A549 (cell line): ENCODE results near the gene SMLR1. TPM values are rescaled to one million over a fixed set of nuclear protein-coding genes. Genes with fewer than 3 reads are reported as not detected.

Experiments
- ATAC-seq, 2 experiments: fragments of 200-7000 bp in 1 of 2; fragments of >200 bp in 1 of 2; cut with Nextera tagmentation in 1 of 2; cut with Tn5 transposase in 1 of 2; 3 replicates each; pipeline versions ENCODE4 v1.8.0 to v1.9.1; 2018 to 2020; ENCODE audit warnings: mild to moderate bottlenecking in 1 of 2, moderate library complexity in 1 of 2
- CTCF ChIA-PET: fragments of 300-600 bp; sonication (Branson Sonifier 250); formaldehyde crosslinking; extraction: SDS; loops from one replicate; lab custom pipeline; 2021; ENCODE audit warnings: antibody characterized with exemption, inconsistent platforms; lab: Yijun Ruan, JAX
- POLR2A ChIA-PET: fragments of 350-600 bp; formaldehyde crosslinking; extraction: SDS; loops from one replicate; lab custom pipeline; 2021; ENCODE audit warnings: antibody characterized with exemption, inconsistent platforms; lab: Yijun Ruan, JAX
- DNase-seq, 2 experiments: peaks; one replicate each; pipeline versions ENCODE4 v3.0.0 to v3.0.0-alpha.2; 2011 to 2016; ENCODE audit warnings: low read depth in 1 of 2, low spot score in 1 of 2
- FAIRE-seq: peaks from 2 replicates; lab custom pipeline; 2011; peaks lifted over from hg19 to GRCh38; lab: Jason Lieb, UNC
- H3K27ac ChIP-seq, 2 experiments: fragments of >200 bp; sonication (Bioruptor Twin); formaldehyde crosslinking; 3 replicates each; pipeline ENCODE4 v1.5.1; 2016 to 2017
- H3K4me1 ChIP-seq: fragments of >200 bp; sonication (Bioruptor Twin); formaldehyde crosslinking; 3 replicates; pipeline ENCODE4 v1.6.1; 2016
- H3K4me2 ChIP-seq: fragments of >200 bp; sonication (Bioruptor Twin); formaldehyde crosslinking; 3 replicates; pipeline ENCODE4 v1.6.1; 2016
- H3K4me3 ChIP-seq: fragments of >200 bp; sonication (Bioruptor Twin); formaldehyde crosslinking; 3 replicates; pipeline ENCODE4 v1.5.1; 2016
- H3K9me3 ChIP-seq: fragments of >200 bp; sonication (Bioruptor Twin); formaldehyde crosslinking; 3 replicates; pipeline ENCODE4 v1.6.1; 2016
- CHD2 ChIP-seq: fragments of 150-350 bp; IDR thresholded peaks from 2 replicates; pipeline ENCODE4 v1.6.1; 2014; ENCODE audit warnings: low read length; ENCODE audit not compliant: partially characterized antibody
- EHMT2 ChIP-seq: fragments of 200-600 bp; sonication (generic); IDR thresholded peaks from 2 replicates; pipeline ENCODE4 v1.6.1; 2016; ENCODE audit warnings: antibody characterized with exemption, low read depth, mild to moderate bottlenecking, moderate library complexity
- ELK1 ChIP-seq: fragments of 150-350 bp; IDR thresholded peaks from 2 replicates; pipeline ENCODE4 v1.6.1; 2014; ENCODE audit warnings: low read depth, mild to moderate bottlenecking, low read length
- HDAC2 ChIP-seq: fragments of 200-600 bp; sonication (generic); IDR thresholded peaks from 2 replicates; pipeline ENCODE4 v1.6.1; 2016
- HEYL ChIP-seq: fragments of 250-450 bp; sonication (Bioruptor Pico); IDR thresholded peaks from 2 replicates; pipeline ENCODE4 v1.8.0; 2021; ENCODE audit warnings: mild to moderate bottlenecking, moderate library complexity
- HMGXB4 ChIP-seq: fragments of 250-450 bp; sonication (Bioruptor Pico); IDR thresholded peaks from 2 replicates; pipeline ENCODE4 v1.5.0; 2021; ENCODE audit warnings: mild to moderate bottlenecking, moderate library complexity, borderline replicate concordance
- HOXA7 ChIP-seq: fragments of 250-450 bp; sonication (Bioruptor Pico); IDR thresholded peaks from 2 replicates; pipeline ENCODE4 v1.5.0; 2020; ENCODE audit warnings: mild to moderate bottlenecking, moderate library complexity
- HOXB5 ChIP-seq: fragments of 250-450 bp; sonication (Bioruptor Pico); IDR thresholded peaks from 2 replicates; pipeline ENCODE4 v1.5.0; 2020; ENCODE audit warnings: mild to moderate bottlenecking, moderate library complexity
- JUN ChIP-seq, 2 experiments: fragments of >200 bp; sonication (Bioruptor Twin); formaldehyde crosslinking; IDR thresholded peaks; 2 replicates in 1 of 2; 3 replicates in 1 of 2; pipeline ENCODE4 v1.6.1; 2016 to 2017
- KDM1A ChIP-seq: fragments of 200-600 bp; sonication (generic); IDR thresholded peaks from 2 replicates; pipeline ENCODE4 v1.6.1; 2016; ENCODE audit warnings: low read depth, mild to moderate bottlenecking
- KDM5A ChIP-seq: fragments of 200-600 bp; sonication (generic); IDR thresholded peaks from 2 replicates; pipeline ENCODE4 v1.6.1; 2016; ENCODE audit warnings: antibody characterized with exemption, mild to moderate bottlenecking
- MAX ChIP-seq: IDR thresholded peaks from 2 replicates; pipeline ENCODE4 v1.6.1; 2012
- POLR2A ChIP-seq: IDR thresholded peaks from 2 replicates; pipeline ENCODE4 v1.6.1; 2012; ENCODE audit warnings: mild to moderate bottlenecking, low read length
- POLR2AphosphoS2 ChIP-seq: conservative IDR thresholded peaks from 2 replicates; pipeline ENCODE4 v1.6.1; 2012; ENCODE audit warnings: low read length, improper control_type of control experiment, inconsistent platforms
- RAD21 ChIP-seq, 2 experiments: fragments of >200 bp in 1 of 2; sonication (Bioruptor Twin) in 1 of 2; formaldehyde crosslinking in 1 of 2; IDR thresholded peaks in 1 of 2; conservative IDR thresholded peaks in 1 of 2; 2 replicates in 1 of 2; 3 replicates in 1 of 2; pipeline ENCODE4 v1.6.1; 2012 to 2018; ENCODE audit warnings: inconsistent platforms in 1 of 2
- RARB ChIP-seq: fragments of 250-450 bp; sonication (Bioruptor Pico); IDR thresholded peaks from 2 replicates; pipeline ENCODE4 v1.8.0; 2021; ENCODE audit warnings: mild to moderate bottlenecking, moderate library complexity
- SMC3 ChIP-seq: fragments of >200 bp; sonication (Bioruptor Twin); formaldehyde crosslinking; IDR thresholded peaks from 3 replicates; pipeline ENCODE4 v1.6.1; 2018; ENCODE audit warnings: inconsistent platforms
- SREBF2 ChIP-seq: fragments of 450-650 bp; IDR thresholded peaks from 2 replicates; pipeline ENCODE4 v1.6.1; 2014; ENCODE audit warnings: mild to moderate bottlenecking, moderate library complexity
- TFCP2L1 ChIP-seq: fragments of 250-450 bp; sonication (Bioruptor Pico); IDR thresholded peaks from 2 replicates; pipeline ENCODE4 v1.5.0; 2021; ENCODE audit warnings: mild to moderate bottlenecking
- USF2 ChIP-seq: fragments of 450-650 bp; IDR thresholded peaks from 2 replicates; pipeline ENCODE4 v1.6.1; 2014; ENCODE audit warnings: antibody characterized with exemption
- ZFP36 ChIP-seq: fragments of 450-650 bp; IDR thresholded peaks from 2 replicates; pipeline ENCODE4 v1.6.1; 2014; ENCODE audit warnings: borderline replicate concordance; ENCODE audit not compliant: partially characterized antibody
- ZNF302 ChIP-seq: fragments of 250-450 bp; sonication (Bioruptor Pico); IDR thresholded peaks from 2 replicates; pipeline ENCODE4 v1.9.0; 2021; ENCODE audit warnings: inconsistent platforms, mild to moderate bottlenecking, moderate library complexity
- WGBS: methylation state at CpG from one replicate; pipeline ENCODE4 v1.1.6; 2017; ENCODE audit errors: missing lambda C conversion rate; 5-methylcytosine and 5-hydroxymethylcytosine counted together
- polyA plus RNA-seq, 4 experiments: library from polyadenylated mRNA; depleted of rRNA in 3 of 4; stranded (reverse); fragments of >200 nt; fragmentation: RNase III in 1 of 4; extraction: RNeasy Plus Mini Kit Qiagen cat#74134 plus additional on column Dnase treatment in 1 of 4; gene quantifications; 2 replicates in 3 of 4; 3 replicates in 1 of 4; pipeline ENCODE4 v1.2.3, GENCODE V29; 2011 to 2017
- TF ChIP-seq, protein P1 (sequence below): fragments of >200 bp; sonication (Bioruptor Twin); formaldehyde crosslinking; IDR thresholded peaks from 2 replicates; pipeline ENCODE4 v1.6.1; 2016

SMLR1 gene
- polyA plus RNA-seq, 2 of the 4 experiments (the other 2 are of a cell fraction), result 0.03 to 0.05 TPM

- TF ChIP-seq HEYL (no peak), EHMT2 (no peak)
These were observed 4.5 kb upstream of the SMLR1 start (continued) for GRCh38 chr6:130822736-130823135.

GRCh38 chr6:130824978-130825694, 2.1 kb upstream of the SMLR1 start:
- CTCF ChIA-PET, result no interaction called here
- no peak for ATAC-seq

DNA sequence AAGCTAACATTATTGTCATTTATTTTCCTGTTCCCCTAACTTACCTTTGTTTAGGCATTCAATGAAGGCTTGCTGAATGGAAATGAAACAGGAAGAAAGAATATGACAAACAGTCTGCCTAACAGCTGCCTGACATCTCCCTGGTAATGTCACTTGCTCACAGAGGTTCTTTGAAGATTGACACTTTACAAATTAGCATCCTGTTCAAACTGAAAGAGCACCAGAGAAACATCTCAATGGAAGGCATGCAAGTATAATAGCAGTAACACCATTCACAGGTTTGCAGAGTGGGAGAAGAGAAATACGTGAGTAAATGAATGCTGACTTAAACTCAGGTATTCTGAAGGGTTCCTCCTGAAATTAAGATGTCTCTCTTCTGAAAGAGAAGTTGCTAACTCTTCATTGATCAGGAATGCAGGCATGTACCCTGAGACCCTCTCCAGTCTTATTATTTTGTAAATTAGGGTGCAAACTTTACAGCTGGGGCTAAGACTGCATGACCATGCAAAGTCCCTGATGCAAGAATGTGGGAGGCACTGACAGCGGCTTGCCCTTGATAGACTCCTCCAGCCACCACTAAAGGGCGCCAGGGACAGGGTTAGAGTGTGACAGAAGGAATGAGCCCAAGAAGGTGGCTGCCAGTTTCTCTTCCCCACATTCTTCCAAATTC, 1.3 kb upstream of the SMLR1 start:
- WGBS, result 79% methylated on average over 3 of the region's 3 CpGs
- FAIRE-seq (no peak), DNase-seq (no peak), ATAC-seq (no peak)
- POLR2A ChIA-PET, result no interaction called here
- no peak overlapping the region for H3K4me3 ChIP-seq
- H3K9me3 ChIP-seq, result no peaks in the 10 kb centered on the region
- no peak overlapping the region for H3K4me2 ChIP-seq
- no peak overlapping the region for H3K27ac ChIP-seq
- TF ChIP-seq HDAC2, result no peak
- no peak for TF ChIP-seq POLR2A
- no peak for TF ChIP-seq HOXA7 (CRISPR knock-in tag)
- no peak for TF ChIP-seq ELK1
- no peak for TF ChIP-seq RARB (CRISPR knock-in tag)
- TF ChIP-seq, protein P1, sequence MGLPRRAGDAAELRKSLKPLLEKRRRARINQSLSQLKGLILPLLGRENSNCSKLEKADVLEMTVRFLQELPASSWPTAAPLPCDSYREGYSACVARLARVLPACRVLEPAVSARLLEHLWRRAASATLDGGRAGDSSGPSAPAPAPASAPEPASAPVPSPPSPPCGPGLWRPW, result no peak
- no peak for TF ChIP-seq SMC3
- CTCF ChIA-PET, result no interaction called here
- H3K4me1 ChIP-seq, result no peaks in the 10 kb centered on the region

More at GRCh38 chr6:130824978-130825694, 2.1 kb upstream of the SMLR1 start:
- no peak for TF ChIP-seq POLR2AphosphoS2
- no peak for TF ChIP-seq KDM1A
- TF ChIP-seq ZFP36, result no peak
- no peak for TF ChIP-seq ZNF302
- no peak for TF ChIP-seq SREBF2
- no peak for TF ChIP-seq KDM5A
- TF ChIP-seq HDAC2, result no peak
- TF ChIP-seq USF2, result no peak
- no peak for TF ChIP-seq HEYL
- TF ChIP-seq MAX, result no peak
- H3K4me3 ChIP-seq, result no peak overlapping the region
- no peak overlapping the region for H3K27ac ChIP-seq
- H3K9me3 ChIP-seq, result no peaks in the 10 kb centered on the region
- no peak overlapping the region for H3K4me2 ChIP-seq
- no peak for FAIRE-seq
- no peaks in the 10 kb centered on the region for H3K4me1 ChIP-seq
- POLR2A ChIA-PET, result no interaction called here
- DNase-seq, result no peak
- 63% methylated on average over 5 of the region's 5 CpGs for WGBS

- FAIRE-seq, result no peak
- no peak overlapping the region for H3K4me3 ChIP-seq
- WGBS, result 82% methylated on average over 4 of the region's 4 CpGs
- ChIA-PET CTCF (no interaction called here), POLR2A (no interaction called here)
- H3K4me2 ChIP-seq, result no peak overlapping the region
- no peak for DNase-seq
- no peaks in the 10 kb centered on the region for H3K4me1 ChIP-seq
- no peak overlapping the region for H3K27ac ChIP-seq
- no peak for ATAC-seq
- no peaks in the 10 kb centered on the region for H3K9me3 ChIP-seq
- no peak for TF ChIP-seq ZNF302
- TF ChIP-seq JUN (IDR thresholded peaks at IDR 0.05), result no peak
- no peak for TF ChIP-seq HDAC2
- TF ChIP-seq, protein P1, result no peak
- TF ChIP-seq TFCP2L1 (CRISPR knock-in tag), result no peak
- TF ChIP-seq HMGXB4 (CRISPR knock-in tag), result no peak
- TF ChIP-seq SREBF2, result no peak
- TF ChIP-seq RARB (CRISPR knock-in tag), result no peak
- TF ChIP-seq RAD21 (conservative IDR thresholded peaks at IDR 0.05 in 1 of 2, IDR thresholded peaks at IDR 0.05 in 1 of 2), result no peak
- no peak for TF ChIP-seq KDM1A
- TF ChIP-seq HOXA7 (CRISPR knock-in tag), result no peak
- TF ChIP-seq EHMT2, result no peak
- no peak for TF ChIP-seq CHD2
- TF ChIP-seq HOXB5 (CRISPR knock-in tag), result no peak
These were observed 562 bp upstream of the SMLR1 start for GRCh38 chr6:130826442-130827246.
